ENCODE results near the gene TBC1D25.

TBC1D25 gene

GRCh38 chrX:48604701-48605100 lies 65.2 kb downstream of the TBC1D25 start:
- DNase-seq (ENCODE audit: low spot score), result no peak

GRCh38 chrX:48606091-48606490 lies 66.6 kb downstream of the TBC1D25 start:
- peak; percentile 49 for DNase-seq (ENCODE audit: low spot score)

DNA sequence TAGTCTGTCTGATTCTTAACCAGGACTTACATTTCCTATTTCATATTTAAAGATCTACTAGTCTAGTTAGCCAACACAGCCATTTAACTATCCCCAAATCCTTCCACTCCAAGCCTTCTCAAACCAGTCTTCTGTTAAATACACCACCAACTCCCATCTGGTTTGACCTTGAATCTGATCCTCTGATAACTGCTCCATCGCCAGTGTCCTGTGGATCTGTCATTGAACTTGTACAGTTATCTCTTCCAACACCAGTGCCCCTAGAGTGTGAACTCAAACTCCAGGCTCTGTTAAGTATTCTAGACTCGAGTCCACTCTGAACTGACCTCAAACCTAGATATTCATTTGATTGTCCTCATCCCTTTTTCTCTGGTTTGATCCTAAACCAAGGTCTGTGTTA lies 72.2 kb downstream of the TBC1D25 start:
- no peak for DNase-seq (ENCODE audit: low spot score)
